NCI-H1048 (cell line): ENCODE results near the gene TMEM25.
"Not testable (repeated sequence)": the region's sequence is repeated elsewhere in the genome, so short reads cannot be mapped to it uniquely, and the experiment has no call there.

Source experiments
- DNase-seq: peaks from one replicate; lab custom pipeline; 2025; lab: John Stamatoyannopoulos, UW

Gene TMEM25

GRCh38 chr11:118530683-118531596 is at the start of gene TMEM25:
TSS of gene TMEM25 (plus strand) at chr11:118531192. CDS start at chr11:118531802, 610 bp downstream.
- DNase-seq = peak; percentile 26

- not testable (repeated sequence) for DNase-seq
Measured at GRCh38 chr11:118481238-118481637, 49.8 kb upstream of the TMEM25 start.

- no peak for DNase-seq
Measured at GRCh38 chr11:118484405-118484804, 46.6 kb upstream of the TMEM25 start.

- no peak for DNase-seq
Measured at GRCh38 chr11:118485273-118485672, 45.7 kb upstream of the TMEM25 start.

GRCh38 chr11:118488480-118489109 is 42.4 kb upstream of the TMEM25 start:
- DNase-seq = peak; percentile 5

- DNase-seq = no peak
Measured at GRCh38 chr11:118491041-118491440, 40.0 kb upstream of the TMEM25 start.

- no peak for DNase-seq
Measured at GRCh38 chr11:118497831-118498230, 33.2 kb upstream of the TMEM25 start.

GRCh38 chr11:118503216-118503615 is 27.8 kb upstream of the TMEM25 start:
- DNase-seq = no peak

- no peak for DNase-seq
Measured at GRCh38 chr11:118511601-118512000, 19.4 kb upstream of the TMEM25 start.

- no peak for DNase-seq
Measured at GRCh38 chr11:118514103-118514502, 16.9 kb upstream of the TMEM25 start.

GRCh38 chr11:118519549-118519948 is 11.4 kb upstream of the TMEM25 start:
- DNase-seq = no peak

GRCh38 chr11:118521892-118522311 is 9.1 kb upstream of the TMEM25 start:
- DNase-seq = no peak

GRCh38 chr11:118522571-118523072 is 8.4 kb upstream of the TMEM25 start:
- no peak for DNase-seq

- no peak for DNase-seq
Measured at GRCh38 chr11:118524356-118524755, 6.6 kb upstream of the TMEM25 start.

- no peak for DNase-seq
Measured at GRCh38 chr11:118524757-118525470, 6.1 kb upstream of the TMEM25 start.

- DNase-seq = no peak
Measured at GRCh38 chr11:118526688-118527087, 4.3 kb upstream of the TMEM25 start.

- no peak for DNase-seq
Measured at GRCh38 chr11:118527109-118527508, 3.9 kb upstream of the TMEM25 start, which contains the start of gene TTC36. TSS of gene TTC36 (plus strand) at chr11:118527474. CDS start at chr11:118527495, 21 bp downstream.

- no peak for DNase-seq
Measured at GRCh38 chr11:118528511-118528910, 2.5 kb upstream of the TMEM25 start.

GRCh38 chr11:118529584-118530175 is 1.3 kb upstream of the TMEM25 start:
- no peak for DNase-seq

- DNase-seq = no peak
Measured at GRCh38 chr11:118530180-118530682, 761 bp upstream of the TMEM25 start.

- no peak for DNase-seq
Measured at GRCh38 chr11:118531597-118532084, 649 bp downstream of the TMEM25 start.
